GM23248 (cell line): ENCODE measurements around the gene MAN1C1.
"Not testable (repeated sequence)": the region's sequence is repeated elsewhere in the genome, so short reads cannot be mapped to it uniquely, and the experiment has no call there.

Source experiments
- EZH2 ChIP-seq: fragments of 200-600 bp; sonication (generic); IDR thresholded peaks from 2 replicates; pipeline ENCODE4 v1.6.1; 2018; ENCODE audit warnings: antibody characterized with exemption, mild to moderate bottlenecking; ENCODE audit not compliant: insufficient read depth, poor library complexity, severe bottlenecking
- EZH2phosphoT487 ChIP-seq: fragments of 200-600 bp; sonication (generic); IDR thresholded peaks from 2 replicates; pipeline ENCODE4 v1.6.1; 2018; ENCODE audit warnings: antibody characterized with exemption, moderate library complexity, mild to moderate bottlenecking, low read depth; ENCODE audit not compliant: insufficient read depth

DNA sequence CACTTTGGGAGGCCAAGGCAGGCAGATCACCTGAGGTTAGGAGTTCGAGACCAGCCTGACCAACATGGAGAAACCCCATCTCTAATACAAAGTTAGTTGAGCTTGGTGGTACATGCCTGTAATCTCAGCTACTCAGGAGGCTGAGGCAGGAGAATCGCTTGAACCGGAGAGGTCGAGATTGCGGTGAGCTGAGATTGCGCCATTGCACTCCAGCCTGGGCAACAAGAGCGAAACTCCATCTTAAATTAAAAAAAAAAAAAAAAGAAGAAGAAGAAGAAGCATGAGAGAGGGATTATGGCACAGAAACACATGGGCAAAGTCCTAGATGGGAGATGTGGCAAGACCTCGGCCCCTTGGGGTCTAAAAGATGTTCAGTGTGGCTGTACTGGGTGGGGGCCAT lies 82.5 kb downstream of the MAN1C1 start:
- TF ChIP-seq EZH2, EZH2phosphoT487: not testable (repeated sequence)
